ENCODE results near the gene YAF2.

Gene YAF2

DNA sequence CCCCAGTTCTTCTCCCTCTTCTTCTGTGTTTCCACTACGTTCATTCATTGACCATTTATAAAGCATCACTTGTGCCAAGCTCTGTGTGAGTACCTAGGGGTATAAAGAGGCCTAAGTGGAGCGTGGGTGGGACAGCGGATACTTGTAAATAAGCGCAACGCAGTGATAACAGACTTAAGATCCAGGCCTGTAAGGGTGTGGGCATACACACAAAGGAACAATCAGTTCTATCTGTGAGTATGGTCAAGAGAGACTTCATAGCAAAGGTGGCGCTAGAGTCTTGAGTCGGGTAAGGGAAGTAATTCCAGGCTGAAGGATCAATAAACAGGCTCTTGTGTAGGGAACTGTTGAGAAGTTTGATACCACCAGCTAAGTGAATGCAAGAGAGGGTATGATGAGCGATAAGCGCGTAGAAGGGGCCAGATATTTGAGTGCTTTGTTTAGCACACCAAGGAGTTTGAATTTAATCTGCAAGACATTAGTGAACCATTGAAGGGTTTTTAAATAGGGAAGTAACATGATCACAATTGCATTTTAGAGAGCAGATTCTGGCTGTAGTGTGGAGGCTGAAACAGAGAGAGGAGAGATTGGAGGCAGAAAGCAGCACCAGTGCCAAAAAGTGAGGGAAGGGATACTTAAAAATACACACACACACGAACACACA lies 92.4 kb downstream of the YAF2 start:
- in situ Hi-C loops (cut with MboI; ENCODE audit: low sequenced_read_pairs), result loop anchor here (25.0 kb wide), 1 partner anchor 417 kb away; no protein-coding TSS in a partner anchor

DNA sequence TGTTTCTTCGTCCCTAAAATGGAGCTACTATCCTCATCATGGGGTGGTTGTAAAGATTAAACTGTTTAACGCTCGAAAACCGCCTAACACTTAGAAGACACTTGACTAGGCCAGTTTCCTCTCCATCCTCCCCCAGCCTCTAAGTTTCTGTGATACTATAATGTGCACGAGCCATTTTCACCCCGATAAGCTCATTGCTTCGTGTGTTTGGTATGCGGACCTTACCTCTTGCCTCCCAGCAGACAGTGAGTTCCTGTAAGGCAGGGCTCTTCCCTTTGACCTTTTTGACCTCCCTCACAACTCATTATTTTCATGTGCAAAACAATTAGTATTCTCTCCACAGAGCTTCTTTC lies 92.9 kb downstream of the YAF2 start:
- in situ Hi-C loops (cut with MboI; ENCODE audit: low sequenced_read_pairs), result loop anchor here (25.0 kb wide), 1 partner anchor 417 kb away; no protein-coding TSS in a partner anchor

DNA sequence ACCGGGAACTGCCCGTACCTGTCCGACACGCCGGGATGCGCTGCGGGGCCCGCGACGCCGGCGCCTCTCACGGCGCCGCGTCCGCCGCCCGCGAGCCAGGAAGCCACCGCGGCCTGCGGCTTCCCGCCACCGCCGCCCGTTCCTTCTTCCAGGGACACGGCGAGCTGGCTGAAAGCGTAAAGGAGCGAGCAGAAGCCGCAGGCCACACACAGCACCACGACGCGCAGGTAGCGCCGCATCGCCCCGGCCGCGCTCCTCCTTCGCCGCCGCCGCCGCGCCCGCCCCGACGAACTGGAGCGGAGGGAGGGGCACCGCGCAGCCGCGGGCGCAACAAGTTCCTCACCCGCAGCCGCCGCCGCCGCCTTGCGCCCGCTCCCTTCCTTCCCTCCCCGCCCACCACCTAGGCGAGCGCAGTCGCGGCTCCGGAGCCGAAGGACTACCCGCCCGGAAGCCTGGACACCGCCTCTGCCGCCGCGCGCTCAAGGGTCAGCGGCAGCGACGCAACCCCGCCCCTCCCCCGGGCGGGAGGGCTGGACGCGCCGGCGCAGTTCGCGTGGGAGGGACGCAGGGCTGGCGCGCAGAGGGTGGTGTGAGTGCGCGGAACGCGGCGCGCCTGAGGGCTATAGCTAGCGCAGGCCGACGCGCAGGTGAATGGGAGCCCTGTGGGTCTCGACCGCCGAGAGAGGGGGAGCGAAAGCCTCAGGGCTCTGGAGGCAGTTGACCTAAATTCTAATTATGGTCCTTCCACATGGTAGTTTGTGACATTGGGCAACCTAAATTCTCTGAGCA lies 93.4 kb downstream of the YAF2 start, which contains the start of gene GXYLT1:
Gene GXYLT1, minus strand, starts transcription at position 467 of the 789 bp plus-strand sequence. Its CDS starts 228 bp downstream, at position 239.
- in situ Hi-C loops (cut with MboI; ENCODE audit: low sequenced_read_pairs), result loop anchor here (25.0 kb wide), 1 partner anchor 418 kb away; no protein-coding TSS in a partner anchor

GRCh38 chr12:42144158-42144407 lies 94.0 kb downstream of the YAF2 start:
- in situ Hi-C loops (cut with MboI; ENCODE audit: low sequenced_read_pairs), result loop anchor here (25.0 kb wide), 1 partner anchor 418 kb away; no protein-coding TSS in a partner anchor

- in situ Hi-C loops (cut with MboI; ENCODE audit: low sequenced_read_pairs), result loop anchor here (25.0 kb wide), 1 partner anchor 419 kb away; no protein-coding TSS in a partner anchor
Observed at GRCh38 chr12:42143452-42144157, 94.4 kb downstream of the YAF2 start.

DNA sequence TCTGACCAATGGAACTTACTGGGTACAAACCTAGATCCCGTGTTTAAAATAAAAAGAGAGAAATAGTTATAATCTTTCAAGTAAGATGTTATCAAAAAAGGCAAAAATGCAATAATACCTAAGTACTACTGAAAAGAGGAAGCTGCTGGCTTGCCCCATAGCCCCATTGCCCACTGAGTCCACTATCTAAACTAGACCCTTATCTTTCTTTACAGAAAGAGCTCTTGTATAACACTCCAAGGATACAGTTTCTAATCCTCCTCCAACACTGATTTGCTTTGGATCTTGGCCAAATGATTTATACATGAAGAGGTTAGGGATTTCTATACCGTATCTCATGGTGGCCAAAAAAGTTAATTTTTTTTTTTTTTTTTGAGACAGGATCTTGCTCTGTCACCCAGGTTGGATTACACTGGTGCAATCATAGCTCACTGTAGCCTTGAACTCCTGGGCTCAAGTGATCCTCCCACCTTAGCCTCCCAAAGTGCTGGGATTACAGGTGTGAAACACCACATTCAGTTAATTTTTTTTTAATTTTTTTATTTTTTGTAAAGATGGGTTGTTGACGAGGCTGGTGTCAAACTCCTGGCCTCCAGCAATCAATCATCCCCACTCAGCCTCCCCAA lies 96.0 kb downstream of the YAF2 start:
- in situ Hi-C loops (cut with MboI; ENCODE audit: low sequenced_read_pairs), result loop anchor here (25.0 kb wide), 1 partner anchor 420 kb away; no protein-coding TSS in a partner anchor

DNA sequence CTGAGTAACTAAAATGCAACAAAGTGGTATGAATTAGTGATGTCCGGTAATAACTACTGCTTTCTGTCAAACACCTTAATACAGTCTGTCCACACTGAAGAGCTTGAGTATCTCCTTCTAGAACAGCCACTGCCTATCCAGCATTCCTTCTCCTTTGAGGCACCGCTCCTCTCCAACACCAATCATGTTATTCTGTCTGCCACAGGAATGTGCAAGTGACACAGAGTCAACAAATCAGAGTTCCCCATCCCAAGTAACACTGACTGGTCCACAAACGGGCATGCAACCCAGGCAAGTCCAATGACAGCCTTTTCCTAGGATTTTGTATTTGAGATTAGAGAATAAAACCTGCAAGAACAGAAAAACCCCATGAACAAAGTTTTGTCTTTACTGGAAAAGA lies 97.1 kb downstream of the YAF2 start:
- in situ Hi-C loops (cut with MboI; ENCODE audit: low sequenced_read_pairs), result loop anchor here (25.0 kb wide), 1 partner anchor 421 kb away; no protein-coding TSS in a partner anchor

DNA sequence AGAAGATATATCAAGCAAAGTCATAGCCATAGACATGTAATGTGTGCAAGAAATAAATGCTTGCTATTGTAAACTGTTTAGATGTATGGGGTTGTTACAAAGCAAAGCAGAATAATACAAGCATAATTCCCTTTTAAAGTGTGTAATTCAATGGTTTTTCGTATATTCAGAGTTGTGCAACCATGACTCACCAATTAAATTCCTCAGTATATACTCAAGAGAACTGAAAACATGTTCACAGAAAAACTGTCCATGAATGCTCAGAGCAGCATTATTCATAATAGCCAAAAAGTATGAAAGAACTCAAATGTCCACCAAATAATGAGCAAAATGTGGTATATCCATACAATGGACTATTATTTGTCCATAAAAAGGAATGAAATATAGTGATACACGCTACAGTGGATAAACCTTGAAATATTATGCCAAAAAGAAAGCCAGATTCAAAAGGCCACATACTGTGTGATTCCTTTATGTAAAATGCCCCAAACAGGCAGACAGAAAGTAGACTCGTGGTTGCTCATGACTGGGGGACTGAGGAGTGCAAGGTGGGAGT lies 102.7 kb downstream of the YAF2 start:
- in situ Hi-C loops (cut with MboI; ENCODE audit: low sequenced_read_pairs), result loop anchor here (25.0 kb wide), 1 partner anchor 427 kb away; no protein-coding TSS in a partner anchor

- in situ Hi-C loops (cut with MboI; ENCODE audit: low sequenced_read_pairs), result loop anchor here (25.0 kb wide), 1 partner anchor 431 kb away; no protein-coding TSS in a partner anchor
Observed at GRCh38 chr12:42130672-42131402, 107.2 kb downstream of the YAF2 start.

GRCh38 chr12:42129595-42130204 lies 108.3 kb downstream of the YAF2 start:
- in situ Hi-C loops (cut with MboI; ENCODE audit: low sequenced_read_pairs), result loop anchor here (25.0 kb wide), 1 partner anchor 433 kb away; no protein-coding TSS in a partner anchor

GRCh38 chr12:42128888-42129287 lies 109.2 kb downstream of the YAF2 start:
- in situ Hi-C loops (cut with MboI; ENCODE audit: low sequenced_read_pairs), result loop anchor here (25.0 kb wide), 1 partner anchor 433 kb away; no protein-coding TSS in a partner anchor

DNA sequence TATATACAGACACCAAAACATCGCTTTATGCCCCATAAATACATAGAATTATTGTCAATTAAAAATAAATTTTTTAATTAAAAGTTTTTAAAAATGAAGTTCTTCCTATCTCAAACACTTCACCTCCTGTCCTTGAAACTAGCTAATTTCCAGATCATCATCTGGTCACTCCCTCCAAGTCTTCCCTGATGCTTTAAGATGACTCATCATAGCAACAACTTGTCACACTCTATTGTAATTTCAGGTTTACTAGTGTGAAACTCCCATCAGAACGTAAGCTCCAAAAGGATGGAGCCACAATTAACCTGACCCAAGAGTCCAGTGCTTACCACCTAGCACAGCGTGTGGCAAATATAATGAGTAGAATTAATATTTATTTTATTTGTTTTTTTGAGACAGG lies 109.7 kb downstream of the YAF2 start:
- in situ Hi-C loops (cut with MboI; ENCODE audit: low sequenced_read_pairs), result loop anchor here (25.0 kb wide), 1 partner anchor 434 kb away; no protein-coding TSS in a partner anchor

DNA sequence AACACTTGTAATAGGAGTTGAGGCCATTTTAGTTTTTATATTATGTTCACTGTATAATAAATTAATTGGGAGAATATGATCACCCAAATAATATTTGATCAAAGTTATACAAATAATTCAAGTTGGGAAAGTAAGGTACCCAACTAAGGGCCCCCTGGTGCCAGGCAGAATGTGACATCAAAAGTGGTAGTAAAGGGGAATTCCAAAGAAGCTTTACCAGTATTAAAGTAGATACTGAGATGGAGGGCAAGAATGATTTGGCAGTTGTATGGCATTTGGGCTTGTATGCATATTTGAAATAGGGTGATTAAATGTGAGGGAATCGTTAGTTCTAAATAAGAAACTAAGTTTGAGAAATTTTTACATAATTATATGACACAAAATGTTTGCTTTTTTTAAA lies 111.1 kb downstream of the YAF2 start:
- in situ Hi-C loops (cut with MboI; ENCODE audit: low sequenced_read_pairs), result loop anchor here (25.0 kb wide), 1 partner anchor 435 kb away; no protein-coding TSS in a partner anchor

GRCh38 chr12:42125388-42125767 lies 112.7 kb downstream of the YAF2 start:
- in situ Hi-C loops (cut with MboI; ENCODE audit: low sequenced_read_pairs), result loop anchor here (25.0 kb wide), 1 partner anchor 437 kb away; no protein-coding TSS in a partner anchor

GRCh38 chr12:42124764-42125387 lies 113.2 kb downstream of the YAF2 start:
- in situ Hi-C loops (cut with MboI; ENCODE audit: low sequenced_read_pairs), result loop anchor here (25.0 kb wide), 1 partner anchor 437 kb away; no protein-coding TSS in a partner anchor

GRCh38 chr12:42119085-42119633 lies 118.9 kb downstream of the YAF2 start:
- in situ Hi-C loops (cut with MboI; ENCODE audit: low sequenced_read_pairs), result no loop called here

GRCh38 chr12:42118136-42118879 lies 119.7 kb downstream of the YAF2 start:
- in situ Hi-C loops (cut with MboI; ENCODE audit: low sequenced_read_pairs), result no loop called here

DNA sequence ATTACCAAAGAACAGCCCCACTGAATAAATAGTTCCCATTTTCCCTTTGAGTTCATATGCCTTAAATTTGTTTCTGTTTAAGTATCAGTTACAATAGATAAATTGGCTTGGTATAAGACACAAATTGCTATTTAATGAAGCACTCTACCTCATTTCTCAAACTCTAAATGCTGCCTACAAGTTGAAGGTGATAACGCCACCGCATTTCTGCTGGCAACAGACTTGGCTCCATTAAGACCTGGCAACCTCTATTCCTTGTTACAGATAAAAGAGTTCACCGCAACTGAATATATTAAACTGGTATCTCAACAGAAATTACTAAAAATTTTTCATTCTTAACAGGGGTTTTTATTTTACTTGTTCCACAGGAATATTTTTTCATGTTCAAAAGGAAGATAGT lies 129.0 kb downstream of the YAF2 start:
- in situ Hi-C loops (cut with MboI; ENCODE audit: low sequenced_read_pairs), result no loop called here

All from HL-60/S4 treated with retinoic acid at 250 ng/mL for 4 days and 3 days (cell line).